Measurements from ENCODE around the gene GPR42.
"Not testable (repeated sequence)": the region's sequence is repeated elsewhere in the genome, so short reads cannot be mapped to it uniquely, and the experiment has no call there.

GRCh38 chr19:35401416-35401815 lies 30.5 kb downstream of the GPR42 start:
- not testable (repeated sequence) for TF ChIP-seq CTCF, EP300 (IDR thresholded peaks at IDR 0.05)

Data from suprapubic skin (tissue), 3 donors.